Measurements from ENCODE around the gene SYNPO2L. TPM values are rescaled to one million over a fixed set of nuclear protein-coding genes. Genes with fewer than 3 reads are reported as not detected.
A peak's percentile ranks its signal among the peaks of the same experiment; 100 is the strongest.

The SYNPO2L gene
- total RNA-seq, 1 donor from 2014 or later = not detected

DNA sequence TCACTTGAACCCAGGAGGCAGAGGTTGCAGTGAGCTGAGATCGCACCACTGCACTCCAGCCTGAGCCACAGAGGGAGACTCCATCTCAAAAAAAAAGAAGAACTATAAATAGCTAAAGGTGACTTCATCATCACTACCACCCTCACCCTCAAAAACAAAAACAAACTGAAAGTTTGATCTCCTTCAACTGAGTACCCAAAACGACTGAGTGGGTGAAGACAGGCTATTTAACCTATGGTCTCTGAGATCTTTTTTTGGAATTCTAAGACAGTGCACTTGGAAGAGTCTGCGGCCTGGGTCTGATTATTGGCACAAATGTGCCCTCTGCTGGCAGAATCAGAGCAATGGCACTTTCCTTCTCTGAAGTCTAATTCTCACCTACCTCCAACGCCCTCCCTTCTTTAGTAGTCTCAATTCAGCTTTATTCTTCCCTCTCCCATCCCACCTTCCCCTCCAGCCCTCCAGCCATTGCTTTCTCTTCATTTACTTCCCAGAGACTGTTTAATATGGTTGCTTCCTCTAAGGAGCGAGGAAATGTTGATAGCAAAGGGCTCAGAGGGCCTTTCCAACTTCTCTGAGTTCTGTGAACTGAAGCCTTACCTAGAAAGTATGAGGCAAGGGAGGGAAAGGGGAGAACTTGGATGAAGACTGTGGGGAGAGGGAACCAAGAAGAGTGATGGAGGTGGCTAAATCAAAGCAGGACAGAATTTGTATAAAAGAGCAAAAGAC, 11.7 kb downstream of the SYNPO2L start:
- DNase-seq (no peak), ATAC-seq (ENCODE audit: low read depth) (peak; percentile 69)
- no peaks in the 10 kb centered on the region for H3K36me3 Mint-ChIP-seq (ENCODE audit: low read depth)
- H3K4me1 Mint-ChIP-seq = peaks cover 13% of the 10 kb centered on the region
- H3K4me3 Mint-ChIP-seq = peak overlapping the region; percentile 65
- H3K9me3 Mint-ChIP-seq = no peaks in the 10 kb centered on the region
- TF ChIP-seq, protein P1, sequence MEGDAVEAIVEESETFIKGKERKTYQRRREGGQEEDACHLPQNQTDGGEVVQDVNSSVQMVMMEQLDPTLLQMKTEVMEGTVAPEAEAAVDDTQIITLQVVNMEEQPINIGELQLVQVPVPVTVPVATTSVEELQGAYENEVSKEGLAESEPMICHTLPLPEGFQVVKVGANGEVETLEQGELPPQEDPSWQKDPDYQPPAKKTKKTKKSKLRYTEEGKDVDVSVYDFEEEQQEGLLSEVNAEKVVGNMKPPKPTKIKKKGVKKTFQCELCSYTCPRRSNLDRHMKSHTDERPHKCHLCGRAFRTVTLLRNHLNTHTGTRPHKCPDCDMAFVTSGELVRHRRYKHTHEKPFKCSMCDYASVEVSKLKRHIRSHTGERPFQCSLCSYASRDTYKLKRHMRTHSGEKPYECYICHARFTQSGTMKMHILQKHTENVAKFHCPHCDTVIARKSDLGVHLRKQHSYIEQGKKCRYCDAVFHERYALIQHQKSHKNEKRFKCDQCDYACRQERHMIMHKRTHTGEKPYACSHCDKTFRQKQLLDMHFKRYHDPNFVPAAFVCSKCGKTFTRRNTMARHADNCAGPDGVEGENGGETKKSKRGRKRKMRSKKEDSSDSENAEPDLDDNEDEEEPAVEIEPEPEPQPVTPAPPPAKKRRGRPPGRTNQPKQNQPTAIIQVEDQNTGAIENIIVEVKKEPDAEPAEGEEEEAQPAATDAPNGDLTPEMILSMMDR (IDR thresholded peaks at IDR 0.05) = peak; percentile 62
- POLR2A ChIA-PET = interaction anchor here (0.6 to 1.8 kb wide), 6 partner anchors 18 to 397 kb away, joined by 3 to 7 read pairs (median 6); partner anchors contain the start of genes DNAJC9 and PPP3CB
- peak overlapping the region; percentile 26 for H3K27ac Mint-ChIP-seq
- intact Hi-C loops (cut with micrococcal nuclease) = loop anchor here (1.0 to 10.0 kb wide), 5 partner anchors 19 to 1591 kb away; partner anchors contain the start of genes COMTD1, ECD and FAM149B1
- CTCF ChIA-PET = interaction anchor here (0.6 to 7.6 kb wide), 17 partner anchors 10 to 380 kb away, joined by 3 to 90 read pairs (median 3); no protein-coding TSS in a partner anchor
- H3K27me3 Mint-ChIP-seq = peaks cover 4% of the 10 kb centered on the region

DNA sequence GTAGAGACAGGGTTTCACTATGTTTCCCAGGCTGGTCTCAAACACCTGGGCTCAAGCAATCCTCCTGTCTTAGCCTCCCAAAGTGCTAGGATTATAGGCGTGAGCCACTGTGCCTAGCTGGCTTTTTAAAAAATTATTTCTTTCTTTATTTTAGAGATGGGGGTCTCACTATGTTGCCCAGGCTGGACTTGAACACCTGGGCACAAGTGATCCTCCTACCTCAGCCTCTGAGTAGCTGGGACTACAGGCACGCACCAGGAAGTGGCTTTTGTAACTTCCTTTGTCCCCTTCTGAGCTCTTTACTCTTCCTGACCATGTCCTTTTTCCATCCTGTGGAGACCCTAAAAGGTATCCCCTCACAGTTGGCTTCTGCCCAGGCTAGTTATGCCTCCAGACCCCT, 12.5 kb downstream of the SYNPO2L start:
- H3K4me3 Mint-ChIP-seq = no peak overlapping the region
- TF ChIP-seq, protein P1 (IDR thresholded peaks at IDR 0.05) = no peak
- H3K4me1 Mint-ChIP-seq = peaks cover 13% of the 10 kb centered on the region
- H3K9me3 Mint-ChIP-seq = no peaks in the 10 kb centered on the region
- intact Hi-C loops (cut with micrococcal nuclease) = loop anchor here (5.0 to 10.0 kb wide), 2 partner anchors 476 to 1591 kb away; partner anchors contain the start of genes COMTD1, ECD and FAM149B1
- ATAC-seq (ENCODE audit: low read depth) (no peak), DNase-seq (no peak)
- POLR2A ChIA-PET = interaction anchor here (1.0 to 1.8 kb wide), 4 partner anchors 18 to 396 kb away, joined by 4 to 7 read pairs (median 6); partner anchors contain the start of genes DNAJC9 and PPP3CB
- H3K27me3 Mint-ChIP-seq = peaks cover 4% of the 10 kb centered on the region
- no peak overlapping the region for H3K27ac Mint-ChIP-seq
- CTCF ChIA-PET = interaction anchor here (0.6 to 7.6 kb wide), 13 partner anchors 12 to 379 kb away, joined by 3 to 90 read pairs (median 4); no protein-coding TSS in a partner anchor
- no peaks in the 10 kb centered on the region for H3K36me3 Mint-ChIP-seq (ENCODE audit: low read depth)

DNA sequence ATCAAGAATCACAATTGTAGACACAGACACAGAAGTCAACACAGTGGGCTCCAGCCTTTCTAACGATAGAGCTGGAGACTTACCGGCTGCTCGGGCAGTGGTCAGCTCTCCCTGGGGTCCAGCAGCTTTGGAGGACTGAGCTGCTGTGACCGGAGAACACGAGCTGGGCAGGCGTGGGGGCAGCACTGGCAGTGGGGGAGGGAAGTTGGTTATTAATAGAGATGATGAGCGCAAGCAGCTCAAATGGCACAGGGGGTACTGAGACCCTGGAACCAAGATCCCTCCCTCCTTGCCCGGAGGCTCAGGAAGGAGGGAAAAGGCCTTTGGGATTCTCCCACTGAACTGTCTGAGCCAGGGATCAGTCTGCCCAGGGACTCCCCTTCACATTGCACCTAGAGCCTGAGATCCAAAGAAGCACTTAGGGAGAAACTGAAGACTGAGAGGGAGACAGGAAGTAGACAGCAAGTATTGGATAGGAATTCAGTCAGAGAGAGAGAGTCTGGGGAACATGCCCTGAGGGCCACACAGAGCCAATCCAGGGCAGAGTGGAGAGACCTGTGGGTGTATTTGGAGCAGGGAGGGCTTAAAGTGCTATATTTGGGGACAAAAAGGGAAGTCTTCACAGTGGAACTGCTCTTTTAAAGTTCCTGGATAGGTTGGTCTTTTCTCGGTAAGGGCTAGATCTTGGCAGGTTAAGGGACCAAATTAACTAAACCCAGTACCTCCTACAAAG, 14.3 kb downstream of the SYNPO2L start, which contains the start of gene MYOZ1:
Gene MYOZ1 (minus strand): TSS at position 147 of the 733 bp plus-strand sequence. CDS start 1,457 bp downstream, outside the sequence.
- intact Hi-C loops (cut with micrococcal nuclease) = loop anchor here (5.0 to 10.0 kb wide), 2 partner anchors 474 to 1593 kb away; partner anchors contain the start of genes COMTD1, ECD and FAM149B1
- POLR2A ChIA-PET = no interaction called here

DNA sequence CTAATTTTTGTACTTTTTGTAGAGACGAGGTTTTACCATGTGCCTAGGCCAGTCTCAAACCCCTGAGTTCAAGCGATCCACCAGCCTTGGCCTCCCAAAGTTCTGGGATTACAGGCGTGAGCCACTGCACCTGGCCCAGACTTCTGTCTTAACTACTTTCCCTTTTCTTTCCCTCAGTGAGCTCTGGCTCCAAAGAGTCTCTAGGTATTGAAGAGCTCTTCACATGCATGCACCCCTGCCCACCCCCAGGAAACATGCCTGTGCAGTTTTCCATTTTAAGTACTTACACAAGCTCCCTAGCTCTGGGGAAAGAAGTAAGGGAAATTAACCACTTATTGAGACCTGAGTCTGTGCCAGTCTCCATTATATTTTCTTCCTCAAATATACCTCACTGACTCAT, 16.5 kb downstream of the SYNPO2L start:
- TF ChIP-seq, protein P1 (IDR thresholded peaks at IDR 0.05) = no peak
- H3K4me1 Mint-ChIP-seq = peaks cover 8% of the 10 kb centered on the region
- no peaks in the 10 kb centered on the region for H3K36me3 Mint-ChIP-seq (ENCODE audit: low read depth)
- no peak overlapping the region for H3K27ac Mint-ChIP-seq
- intact Hi-C loops (cut with micrococcal nuclease) = no loop called here
- peaks cover 4% of the 10 kb centered on the region for H3K27me3 Mint-ChIP-seq
- CTCF ChIA-PET = no interaction called here
- no peak for DNase-seq
- no peak for ATAC-seq (ENCODE audit: low read depth)
- no peaks in the 10 kb centered on the region for H3K9me3 Mint-ChIP-seq
- POLR2A ChIA-PET = no interaction called here
- H3K4me3 Mint-ChIP-seq = no peak overlapping the region

More for the DNA sequence above, 14.3 kb downstream of the SYNPO2L start, which contains the start of gene MYOZ1:
- H3K27me3 Mint-ChIP-seq = peaks cover 4% of the 10 kb centered on the region
- no peak within 1 kb of the TSS for H3K27ac Mint-ChIP-seq
- H3K9me3 Mint-ChIP-seq = no peaks in the 10 kb centered on the region
- no peaks in the 10 kb centered on the region for H3K36me3 Mint-ChIP-seq (ENCODE audit: low read depth)
- TF ChIP-seq, protein P1 (IDR thresholded peaks at IDR 0.05) = no peak
- ATAC-seq (ENCODE audit: low read depth) = no peak
- H3K4me3 Mint-ChIP-seq = no peak within 1 kb of the TSS
- no peak for DNase-seq
- H3K4me1 Mint-ChIP-seq = peaks cover 9% of the 10 kb centered on the region
- CTCF ChIA-PET = interaction anchor here (7.6 kb wide), 1 partner anchor 112 kb away, joined by 90 read pairs; no protein-coding TSS in a partner anchor
